ENCODE data around the gene ARRDC3.
"Not testable (repeated sequence)": the region's sequence is repeated elsewhere in the genome, so short reads cannot be mapped to it uniquely, and the experiment has no call there.

ARRDC3 gene

DNA sequence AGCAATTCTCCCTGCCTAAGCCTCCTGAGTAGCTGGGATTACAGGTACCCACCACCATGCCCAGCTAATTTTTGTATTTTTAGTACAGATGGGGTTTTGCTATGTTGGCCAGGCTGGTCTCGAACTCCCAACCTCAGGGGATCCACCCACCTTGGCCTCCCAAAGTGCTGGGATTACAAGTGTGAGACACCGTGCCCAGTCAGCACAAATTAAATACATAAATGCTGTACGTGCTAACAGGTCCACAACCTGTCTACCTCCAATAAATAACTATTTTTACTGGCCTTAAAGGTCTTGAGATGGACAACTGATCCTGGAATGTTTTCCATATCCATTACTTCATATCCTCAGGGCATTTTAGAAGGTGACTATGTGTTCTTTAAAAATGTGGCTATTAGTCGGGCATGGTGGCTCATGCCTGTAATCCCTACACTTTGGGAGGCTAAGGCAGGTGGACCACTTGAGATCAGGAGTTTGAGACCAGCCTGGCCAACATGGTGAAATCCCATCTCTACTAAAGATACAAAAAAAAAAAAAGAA, 38.4 kb downstream of the ARRDC3 start:
- H3K4me1 ChIP-seq (ENCODE audit: control insufficient read depth, insufficient read depth, low read length); H3K36me3 ChIP-seq (ENCODE audit: control insufficient read depth, insufficient read depth, low read length); H3K9me3 ChIP-seq (ENCODE audit: control insufficient read depth, low read length); H3K4me3 ChIP-seq (ENCODE audit: low read length); H3K27me3 ChIP-seq (ENCODE audit: control insufficient read depth, insufficient read depth, low read length); H3K9ac ChIP-seq (ENCODE audit: low read length): not testable (repeated sequence)

DNA sequence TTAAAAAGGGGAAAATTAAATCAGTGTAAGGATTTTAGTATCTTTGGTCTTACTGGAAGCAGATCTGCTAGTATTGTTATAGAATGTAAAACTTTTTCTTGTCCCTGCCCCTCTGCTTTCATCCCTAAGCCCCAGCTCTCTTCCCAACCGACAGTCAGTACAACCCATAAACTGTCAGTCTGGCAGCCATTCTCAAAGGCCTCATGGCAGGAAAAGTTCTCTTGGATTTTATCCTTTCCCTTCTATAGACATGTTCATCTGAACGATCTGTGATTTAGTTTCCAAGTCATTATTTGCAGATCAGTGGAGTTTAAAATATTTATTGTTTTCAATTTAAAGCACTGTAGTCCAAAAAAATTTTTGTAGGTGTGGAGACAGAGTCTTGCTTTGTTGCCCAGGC, 39.2 kb downstream of the ARRDC3 start:
- H3K36me3 ChIP-seq (ENCODE audit: control insufficient read depth, insufficient read depth, low read length): no peaks in the 10 kb centered on the region
- H3K9me3 ChIP-seq (ENCODE audit: control insufficient read depth, low read length): no peaks in the 10 kb centered on the region
- H3K27me3 ChIP-seq (ENCODE audit: control insufficient read depth, insufficient read depth, low read length): no peaks in the 10 kb centered on the region
- no peak overlapping the region for H3K4me3 ChIP-seq (ENCODE audit: low read length)
- H3K9ac ChIP-seq (ENCODE audit: low read length): no peak overlapping the region
- H3K4me1 ChIP-seq (ENCODE audit: control insufficient read depth, insufficient read depth, low read length): no peaks in the 10 kb centered on the region

DNA sequence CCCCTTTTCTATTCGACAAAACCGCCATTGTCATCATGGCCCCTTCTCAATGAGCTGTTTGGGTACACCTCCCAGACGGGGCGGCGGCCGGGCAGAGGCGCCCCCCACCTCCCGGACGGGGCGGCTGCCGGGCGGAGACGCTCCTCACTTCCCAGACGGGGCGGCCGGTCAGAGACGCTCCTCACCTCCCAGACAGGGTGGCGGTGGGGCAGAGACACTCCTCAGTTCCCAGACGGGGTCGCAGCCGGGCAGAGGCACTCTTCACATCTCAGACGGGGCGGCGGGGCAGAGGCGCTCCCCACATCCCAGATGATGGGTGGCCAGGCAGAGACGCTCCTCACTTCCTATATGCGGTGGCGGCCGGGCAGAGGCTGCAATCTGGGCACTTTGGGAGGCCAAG, 40.2 kb downstream of the ARRDC3 start:
- not testable (repeated sequence) for H3K9me3 ChIP-seq (ENCODE audit: control insufficient read depth, low read length); H3K36me3 ChIP-seq (ENCODE audit: control insufficient read depth, insufficient read depth, low read length); H3K4me3 ChIP-seq (ENCODE audit: low read length); H3K27me3 ChIP-seq (ENCODE audit: control insufficient read depth, insufficient read depth, low read length); H3K9ac ChIP-seq (ENCODE audit: low read length); H3K4me1 ChIP-seq (ENCODE audit: control insufficient read depth, insufficient read depth, low read length)

DNA sequence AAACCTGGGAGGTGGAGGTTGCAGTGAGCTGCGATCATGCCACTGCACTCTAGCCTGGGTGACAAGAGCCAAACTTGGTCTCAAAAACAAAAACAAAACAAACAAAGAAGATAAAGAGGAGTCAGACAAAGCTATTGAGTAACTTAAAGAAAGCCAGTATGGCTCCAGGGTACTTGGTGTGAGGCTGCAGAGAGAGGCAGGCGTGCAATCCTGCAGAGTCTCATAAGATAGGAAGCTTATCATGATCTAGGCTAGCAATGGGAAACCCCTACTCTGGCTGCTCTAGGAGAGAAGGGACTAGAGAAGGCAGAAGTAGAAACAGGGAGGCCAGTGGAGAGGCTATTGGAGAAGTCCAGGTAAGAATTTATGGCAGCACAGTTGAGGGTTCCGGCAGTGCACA, 42.0 kb downstream of the ARRDC3 start:
- H3K4me3 ChIP-seq (ENCODE audit: low read length): no peak overlapping the region

DNA sequence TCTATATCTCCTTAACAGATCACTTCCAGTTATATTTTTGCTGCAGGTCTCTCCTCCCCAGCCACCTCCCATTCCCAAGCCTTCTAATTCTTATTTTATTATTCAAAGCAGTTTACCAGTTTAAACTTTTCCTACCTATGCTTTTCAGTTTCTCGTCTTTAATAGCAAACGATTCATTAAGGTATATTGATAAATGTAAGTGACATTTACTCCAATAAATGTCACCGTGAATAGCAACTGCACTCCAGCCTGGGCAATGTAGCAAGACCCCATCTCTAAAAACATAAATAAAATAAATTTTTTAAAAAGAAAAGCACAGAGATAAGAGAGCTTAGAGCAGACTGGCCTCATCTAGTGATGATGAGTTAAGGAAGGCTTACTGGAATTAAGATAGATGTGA, 42.6 kb downstream of the ARRDC3 start:
- no peaks in the 10 kb centered on the region for H3K27me3 ChIP-seq (ENCODE audit: control insufficient read depth, insufficient read depth, low read length)
- no peaks in the 10 kb centered on the region for H3K36me3 ChIP-seq (ENCODE audit: control insufficient read depth, insufficient read depth, low read length)
- H3K4me1 ChIP-seq (ENCODE audit: control insufficient read depth, insufficient read depth, low read length): no peaks in the 10 kb centered on the region
- no peak overlapping the region for H3K9ac ChIP-seq (ENCODE audit: low read length)
- H3K9me3 ChIP-seq (ENCODE audit: control insufficient read depth, low read length): no peaks in the 10 kb centered on the region
- no peak overlapping the region for H3K4me3 ChIP-seq (ENCODE audit: low read length)

More for the DNA sequence above, 42.0 kb downstream of the ARRDC3 start:
- no peaks in the 10 kb centered on the region for H3K9me3 ChIP-seq (ENCODE audit: control insufficient read depth, low read length)
- H3K27me3 ChIP-seq (ENCODE audit: control insufficient read depth, insufficient read depth, low read length): no peaks in the 10 kb centered on the region
- H3K9ac ChIP-seq (ENCODE audit: low read length): no peak overlapping the region
- no peaks in the 10 kb centered on the region for H3K36me3 ChIP-seq (ENCODE audit: control insufficient read depth, insufficient read depth, low read length)
- H3K4me1 ChIP-seq (ENCODE audit: control insufficient read depth, insufficient read depth, low read length): no peaks in the 10 kb centered on the region

DNA sequence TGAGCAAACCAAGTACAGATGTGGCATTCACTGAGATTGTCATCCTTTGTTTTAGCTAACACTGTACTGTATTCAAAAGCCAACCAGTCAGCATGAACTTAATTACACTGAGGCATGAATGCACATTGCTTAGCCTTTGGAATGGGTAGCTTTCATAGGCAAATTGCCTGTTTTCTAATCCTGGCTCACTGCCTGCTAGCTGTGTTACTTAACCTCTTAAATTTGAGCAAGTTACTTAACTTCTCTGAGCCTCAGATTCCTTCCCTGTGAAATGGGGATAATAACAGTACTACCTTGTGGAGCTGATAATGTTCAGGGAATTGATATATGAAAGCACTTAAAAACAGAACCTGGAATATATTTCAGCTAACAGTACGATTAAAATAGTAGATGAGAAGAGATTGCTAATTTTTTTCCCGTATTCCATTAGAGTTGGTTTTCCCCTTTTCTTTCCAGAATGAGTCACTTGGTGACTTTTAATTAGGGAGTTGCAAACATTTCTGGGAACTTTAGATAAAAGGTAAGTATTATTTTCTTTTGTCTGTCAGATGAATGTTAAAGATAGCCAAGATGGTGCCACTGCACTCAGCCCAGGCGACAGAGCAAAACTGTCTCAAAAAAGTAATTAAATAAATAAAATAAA, 43.9 kb downstream of the ARRDC3 start:
- H3K27me3 ChIP-seq (ENCODE audit: control insufficient read depth, insufficient read depth, low read length): no peaks in the 10 kb centered on the region
- H3K4me3 ChIP-seq (ENCODE audit: low read length): no peak overlapping the region
- H3K9me3 ChIP-seq (ENCODE audit: control insufficient read depth, low read length): no peaks in the 10 kb centered on the region
- H3K36me3 ChIP-seq (ENCODE audit: control insufficient read depth, insufficient read depth, low read length): no peaks in the 10 kb centered on the region
- no peak overlapping the region for H3K9ac ChIP-seq (ENCODE audit: low read length)
- no peaks in the 10 kb centered on the region for H3K4me1 ChIP-seq (ENCODE audit: control insufficient read depth, insufficient read depth, low read length)

DNA sequence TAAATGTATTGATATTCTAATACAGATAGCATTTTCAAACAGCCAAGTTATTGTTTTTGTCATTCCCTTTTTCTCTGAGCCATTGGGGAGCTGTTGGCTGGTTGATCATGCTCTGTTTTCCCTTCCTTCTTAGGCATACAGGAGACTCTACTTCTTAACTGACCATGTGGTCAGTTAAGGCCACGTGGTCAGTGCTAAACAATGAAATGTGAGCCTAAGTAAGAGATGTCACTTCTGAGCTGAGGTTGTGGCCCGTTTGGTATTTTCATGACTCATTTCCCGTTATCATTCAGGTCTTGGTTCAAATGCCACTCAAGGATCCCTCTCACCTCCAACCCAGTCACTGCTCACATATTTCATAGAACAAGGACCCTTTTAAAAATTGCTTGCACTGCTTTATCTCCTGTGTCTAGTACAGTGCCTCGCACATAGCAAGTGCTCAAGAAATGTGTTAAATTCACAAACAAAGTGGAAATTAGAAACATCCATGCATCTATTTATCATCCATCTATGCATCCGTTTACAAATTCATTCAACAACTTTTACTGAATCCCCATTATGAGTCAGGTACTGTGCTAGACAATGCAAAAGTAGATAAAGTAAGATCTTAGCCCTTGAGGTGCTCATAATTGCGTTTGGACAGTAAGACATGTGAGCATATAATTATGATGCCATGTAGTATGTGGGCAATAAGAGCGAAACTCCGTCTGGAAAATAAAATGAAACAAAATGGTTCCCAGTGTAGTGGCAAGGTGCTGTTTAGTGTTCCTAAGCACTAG, 50.7 kb downstream of the ARRDC3 start:
- Histone ChIP-seq H3K9me3 (ENCODE audit: control insufficient read depth, low read length) (no peaks in the 10 kb centered on the region), H3K36me3 (ENCODE audit: control insufficient read depth, insufficient read depth, low read length) (no peaks in the 10 kb centered on the region), H3K27me3 (ENCODE audit: control insufficient read depth, insufficient read depth, low read length) (no peaks in the 10 kb centered on the region), H3K9ac (ENCODE audit: low read length) (no peak overlapping the region), H3K4me3 (ENCODE audit: low read length) (no peak overlapping the region), H3K4me1 (ENCODE audit: control insufficient read depth, insufficient read depth, low read length) (no peaks in the 10 kb centered on the region)

DNA sequence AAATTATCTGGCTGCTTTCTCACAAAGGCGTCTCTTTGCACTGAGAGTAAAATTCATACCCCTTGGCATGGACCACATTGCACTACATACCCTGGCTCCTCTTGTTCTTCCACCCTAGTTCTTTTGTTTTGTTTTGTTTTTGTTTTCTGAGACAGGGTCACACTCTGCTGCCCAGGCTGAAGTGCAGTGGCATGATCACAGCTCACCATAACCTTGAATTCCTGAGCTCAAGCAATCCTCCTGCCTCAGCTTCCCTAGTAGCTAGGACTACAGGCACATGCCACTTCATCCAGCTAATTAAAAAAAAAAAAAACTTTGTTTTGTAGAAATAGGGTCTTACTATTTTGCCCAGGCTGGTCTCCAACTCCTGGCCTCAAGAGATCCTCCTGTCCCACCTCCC, 51.4 kb downstream of the ARRDC3 start:
- H3K4me3 ChIP-seq (ENCODE audit: low read length): no peak overlapping the region
- no peaks in the 10 kb centered on the region for H3K4me1 ChIP-seq (ENCODE audit: control insufficient read depth, insufficient read depth, low read length)
- H3K27me3 ChIP-seq (ENCODE audit: control insufficient read depth, insufficient read depth, low read length): no peaks in the 10 kb centered on the region
- no peak overlapping the region for H3K9ac ChIP-seq (ENCODE audit: low read length)
- H3K9me3 ChIP-seq (ENCODE audit: control insufficient read depth, low read length): no peaks in the 10 kb centered on the region
- H3K36me3 ChIP-seq (ENCODE audit: control insufficient read depth, insufficient read depth, low read length): no peaks in the 10 kb centered on the region

DNA sequence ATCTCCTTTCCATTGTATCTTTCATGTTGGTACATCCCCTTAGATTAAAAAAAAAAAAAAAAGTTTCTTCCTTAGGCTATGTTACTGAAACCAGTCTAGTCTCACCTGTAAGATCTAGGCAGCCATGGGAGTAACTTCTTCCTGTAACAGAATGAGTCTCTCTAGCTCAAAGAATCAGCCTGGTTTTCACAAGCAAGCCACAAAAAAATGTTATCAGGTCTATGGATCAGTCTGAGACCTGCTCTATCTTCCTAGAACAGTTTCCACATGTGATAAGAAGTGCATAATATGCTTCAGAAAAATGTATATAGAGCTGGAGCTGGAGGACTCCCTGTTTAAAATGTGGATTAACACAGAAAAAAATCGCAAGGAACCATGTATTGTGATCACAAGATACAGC, 53.8 kb downstream of the ARRDC3 start:
- no peak overlapping the region for H3K9ac ChIP-seq (ENCODE audit: low read length)
- no peaks in the 10 kb centered on the region for H3K4me1 ChIP-seq (ENCODE audit: control insufficient read depth, insufficient read depth, low read length)
- no peak overlapping the region for H3K4me3 ChIP-seq (ENCODE audit: low read length)
- no peaks in the 10 kb centered on the region for H3K27me3 ChIP-seq (ENCODE audit: control insufficient read depth, insufficient read depth, low read length)
- no peaks in the 10 kb centered on the region for H3K9me3 ChIP-seq (ENCODE audit: control insufficient read depth, low read length)
- no peaks in the 10 kb centered on the region for H3K36me3 ChIP-seq (ENCODE audit: control insufficient read depth, insufficient read depth, low read length)

DNA sequence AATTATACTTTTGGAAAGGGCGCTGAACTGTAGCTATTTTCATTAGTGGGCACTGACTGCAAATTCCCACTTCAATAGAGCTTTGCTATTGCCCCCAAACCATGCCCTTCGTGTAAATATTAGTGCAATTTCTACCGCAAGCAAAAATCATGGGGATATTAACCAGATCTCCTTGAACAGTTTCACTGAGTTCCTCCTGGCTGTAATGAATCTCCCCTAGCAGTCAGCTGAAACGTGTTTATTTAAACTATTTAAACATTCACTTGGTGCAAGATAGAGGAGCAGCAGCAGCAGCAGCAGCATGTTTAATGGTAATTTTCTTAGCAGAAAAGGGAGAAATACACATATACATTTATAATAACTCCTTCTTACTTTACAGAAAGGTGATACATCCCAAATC, 54.4 kb downstream of the ARRDC3 start:
- H3K9ac ChIP-seq (ENCODE audit: low read length): no peak overlapping the region
- no peaks in the 10 kb centered on the region for H3K9me3 ChIP-seq (ENCODE audit: control insufficient read depth, low read length)
- no peak overlapping the region for H3K4me3 ChIP-seq (ENCODE audit: low read length)
- no peaks in the 10 kb centered on the region for H3K27me3 ChIP-seq (ENCODE audit: control insufficient read depth, insufficient read depth, low read length)
- no peaks in the 10 kb centered on the region for H3K4me1 ChIP-seq (ENCODE audit: control insufficient read depth, insufficient read depth, low read length)
- no peaks in the 10 kb centered on the region for H3K36me3 ChIP-seq (ENCODE audit: control insufficient read depth, insufficient read depth, low read length)

DNA sequence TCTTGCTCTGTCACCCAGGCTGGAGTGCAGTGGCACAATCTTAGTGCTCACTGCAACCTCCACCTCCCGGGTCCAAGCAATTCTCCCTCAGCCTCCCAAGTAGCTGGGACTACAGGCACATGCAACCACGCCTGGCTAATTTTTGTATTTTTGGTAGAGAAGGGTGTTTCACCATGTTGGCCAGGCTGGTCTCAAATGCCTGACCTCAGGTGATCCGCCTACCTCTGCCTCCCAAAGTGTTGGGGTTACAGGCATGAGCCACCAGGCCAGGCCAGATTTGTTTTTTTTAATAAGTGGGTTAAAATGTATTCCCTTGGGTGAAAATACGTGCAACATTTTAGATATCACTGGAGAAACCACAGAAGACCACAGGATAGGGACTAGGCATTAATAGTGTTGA, 60.1 kb downstream of the ARRDC3 start:
- not testable (repeated sequence) for H3K9ac ChIP-seq (ENCODE audit: low read length); H3K27me3 ChIP-seq (ENCODE audit: control insufficient read depth, insufficient read depth, low read length); H3K9me3 ChIP-seq (ENCODE audit: control insufficient read depth, low read length); H3K4me1 ChIP-seq (ENCODE audit: control insufficient read depth, insufficient read depth, low read length); H3K4me3 ChIP-seq (ENCODE audit: low read length); H3K36me3 ChIP-seq (ENCODE audit: control insufficient read depth, insufficient read depth, low read length)

DNA sequence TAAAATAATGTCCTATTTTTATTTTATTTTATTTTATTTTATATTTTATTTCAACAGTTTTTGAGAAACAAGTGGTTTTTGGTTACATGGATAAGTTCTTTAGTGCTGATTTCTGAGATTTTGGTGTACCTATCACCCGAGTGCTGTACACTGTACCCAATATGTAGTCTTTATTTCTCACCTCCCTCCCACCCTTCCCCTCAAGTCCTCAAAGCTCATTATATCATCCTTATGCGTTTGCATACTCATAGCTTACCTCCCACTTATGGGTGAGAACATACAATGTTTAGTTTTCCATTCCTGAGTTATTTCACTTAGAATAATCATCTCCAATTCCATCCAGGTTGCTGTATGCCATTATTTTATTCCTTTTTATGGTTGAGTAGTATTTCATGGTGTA, 63.5 kb downstream of the ARRDC3 start:
- no peak overlapping the region for H3K4me3 ChIP-seq (ENCODE audit: low read length)
- H3K9ac ChIP-seq (ENCODE audit: low read length): no peak overlapping the region
- H3K9me3 ChIP-seq (ENCODE audit: control insufficient read depth, low read length): no peaks in the 10 kb centered on the region
- H3K4me1 ChIP-seq (ENCODE audit: control insufficient read depth, insufficient read depth, low read length): no peaks in the 10 kb centered on the region
- H3K36me3 ChIP-seq (ENCODE audit: control insufficient read depth, insufficient read depth, low read length): no peaks in the 10 kb centered on the region
- no peaks in the 10 kb centered on the region for H3K27me3 ChIP-seq (ENCODE audit: control insufficient read depth, insufficient read depth, low read length)

Measured in mucosa of stomach (tissue), 1 donor.